ENCODE results near the gene PRUNE2.

The PRUNE2 gene

GRCh38 chr9:76591256-76591950 lies 314.5 kb downstream of the PRUNE2 start:
- ATAC-seq: no peak

DNA sequence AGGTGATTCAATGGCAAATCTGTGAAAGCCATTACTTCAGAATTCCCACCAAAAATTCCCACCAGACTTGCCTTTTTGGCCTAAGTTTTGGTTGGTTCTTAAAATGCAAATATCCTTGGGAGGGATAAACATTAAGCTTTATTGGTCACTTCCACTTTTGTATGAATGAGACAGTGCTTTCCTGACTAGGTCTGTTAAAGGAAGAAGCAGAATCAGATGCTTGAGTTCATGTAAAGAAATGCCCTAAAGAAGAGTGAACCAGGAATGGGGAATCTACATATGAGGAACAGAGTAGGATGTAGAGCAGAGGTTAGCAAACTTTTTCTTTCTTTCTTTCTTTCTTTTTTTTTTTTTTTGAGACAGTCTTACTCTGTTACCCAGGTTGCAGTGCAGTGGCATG lies 317.6 kb downstream of the PRUNE2 start:
- ATAC-seq: no peak

DNA sequence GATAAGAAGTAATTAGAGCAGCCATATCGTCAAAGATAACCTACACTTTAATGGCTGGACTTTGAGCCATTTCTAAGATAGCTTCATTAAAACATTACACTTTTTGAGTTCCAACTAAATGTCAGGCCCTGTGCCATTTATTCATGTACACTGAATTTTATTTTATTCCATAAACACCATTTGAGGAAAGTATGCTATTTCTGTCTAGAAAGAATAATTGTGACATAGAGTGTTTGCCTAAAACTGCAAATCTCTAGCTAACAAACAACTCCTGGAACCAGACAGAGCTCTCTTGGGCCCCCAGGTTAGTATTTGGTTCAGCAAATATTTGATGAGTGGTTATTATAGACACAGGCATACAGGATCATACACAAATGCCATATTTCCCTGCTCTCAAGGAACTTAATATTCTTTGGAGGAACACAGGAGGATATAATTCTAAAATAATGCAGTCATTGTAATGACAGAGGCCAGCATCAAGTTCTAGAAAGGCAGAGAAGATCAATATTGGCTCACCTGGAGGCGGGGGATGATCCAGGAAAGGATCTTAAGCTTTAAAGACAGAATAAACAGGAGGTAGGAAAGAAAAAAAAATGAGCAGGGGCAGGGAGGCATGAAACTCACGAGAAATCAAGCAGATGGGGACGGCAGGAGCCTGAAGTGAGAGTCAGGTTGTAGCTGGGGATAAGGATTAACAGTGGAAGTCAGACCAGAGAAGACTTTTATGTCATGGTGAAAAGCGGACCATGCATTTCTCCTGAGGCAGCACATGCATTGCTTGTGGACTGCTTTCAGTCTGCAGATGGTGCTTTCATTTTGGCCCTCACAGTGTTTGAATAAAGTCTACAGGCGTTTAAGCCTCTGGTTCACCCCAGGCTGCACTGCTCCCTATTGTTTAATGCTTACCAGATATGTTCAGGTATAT lies 319.3 kb downstream of the PRUNE2 start:
- ATAC-seq: no peak

- no peak for ATAC-seq
Measured at GRCh38 chr9:76585487-76586389, 320.2 kb downstream of the PRUNE2 start.

DNA sequence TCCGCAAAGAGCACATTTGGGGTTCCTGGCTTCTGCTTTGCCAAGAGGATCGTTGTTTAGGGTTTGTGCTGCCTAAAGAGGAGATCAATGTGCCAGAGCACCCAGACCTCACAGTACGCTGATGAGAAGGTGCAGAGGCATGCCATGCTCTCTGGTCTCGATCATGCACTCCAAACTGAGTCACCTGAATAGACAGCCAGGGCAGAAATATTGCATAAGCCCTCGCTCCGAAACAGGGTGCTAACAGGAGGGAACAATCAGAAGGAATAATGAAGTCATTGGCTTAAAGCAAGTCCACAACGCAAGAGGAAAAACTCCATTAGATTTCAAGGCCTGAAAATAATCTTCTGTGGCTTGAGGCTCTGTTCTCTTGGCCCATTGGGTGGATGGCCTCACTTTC lies 322.7 kb downstream of the PRUNE2 start:
- no peak for ATAC-seq

DNA sequence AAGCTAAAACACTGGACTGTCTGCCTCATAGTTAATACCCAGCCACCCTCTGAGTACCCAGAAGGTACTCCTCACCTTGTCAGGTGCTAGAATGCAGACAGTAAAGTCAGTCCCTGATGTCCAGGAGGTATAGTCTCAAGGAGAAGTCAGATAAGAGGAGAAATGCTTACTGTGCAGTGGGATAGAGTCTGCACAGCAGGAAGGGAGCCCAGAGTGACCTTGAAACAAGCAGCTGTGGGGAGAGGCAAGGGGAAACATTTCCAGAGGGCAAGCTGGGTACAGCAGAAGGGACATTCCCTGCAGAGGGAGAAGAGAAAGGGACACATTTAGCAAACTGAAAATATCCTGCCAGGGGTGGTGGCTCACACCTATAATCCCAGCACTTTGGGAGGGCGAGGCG lies 324.2 kb downstream of the PRUNE2 start:
- ATAC-seq: no peak

DNA sequence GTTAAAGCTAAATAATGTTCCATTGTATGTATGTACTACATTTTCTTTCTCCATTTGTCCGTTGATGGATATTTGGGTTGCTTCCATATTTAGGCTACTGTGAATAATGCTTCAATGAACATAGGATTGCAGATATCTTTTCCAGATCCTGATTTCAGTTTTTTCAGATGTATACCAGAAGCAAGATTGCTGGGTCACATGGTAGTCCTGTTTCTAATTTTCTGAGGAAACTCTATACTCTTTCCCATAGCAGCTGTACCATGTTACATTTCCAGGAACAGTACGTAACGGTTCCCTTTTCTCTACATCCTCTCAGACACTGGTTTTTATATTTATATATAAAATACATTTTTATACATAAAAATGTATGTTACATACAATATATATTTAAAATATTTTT lies 325.1 kb downstream of the PRUNE2 start:
- no peak for ATAC-seq

GRCh38 chr9:76580188-76580587 lies 325.7 kb downstream of the PRUNE2 start:
- ATAC-seq: no peak

- peak; percentile 83 to 91 for ATAC-seq
Measured at GRCh38 chr9:76576344-76576743, 329.6 kb downstream of the PRUNE2 start.

GRCh38 chr9:76575761-76576160 lies 330.2 kb downstream of the PRUNE2 start:
- no peak for ATAC-seq

DNA sequence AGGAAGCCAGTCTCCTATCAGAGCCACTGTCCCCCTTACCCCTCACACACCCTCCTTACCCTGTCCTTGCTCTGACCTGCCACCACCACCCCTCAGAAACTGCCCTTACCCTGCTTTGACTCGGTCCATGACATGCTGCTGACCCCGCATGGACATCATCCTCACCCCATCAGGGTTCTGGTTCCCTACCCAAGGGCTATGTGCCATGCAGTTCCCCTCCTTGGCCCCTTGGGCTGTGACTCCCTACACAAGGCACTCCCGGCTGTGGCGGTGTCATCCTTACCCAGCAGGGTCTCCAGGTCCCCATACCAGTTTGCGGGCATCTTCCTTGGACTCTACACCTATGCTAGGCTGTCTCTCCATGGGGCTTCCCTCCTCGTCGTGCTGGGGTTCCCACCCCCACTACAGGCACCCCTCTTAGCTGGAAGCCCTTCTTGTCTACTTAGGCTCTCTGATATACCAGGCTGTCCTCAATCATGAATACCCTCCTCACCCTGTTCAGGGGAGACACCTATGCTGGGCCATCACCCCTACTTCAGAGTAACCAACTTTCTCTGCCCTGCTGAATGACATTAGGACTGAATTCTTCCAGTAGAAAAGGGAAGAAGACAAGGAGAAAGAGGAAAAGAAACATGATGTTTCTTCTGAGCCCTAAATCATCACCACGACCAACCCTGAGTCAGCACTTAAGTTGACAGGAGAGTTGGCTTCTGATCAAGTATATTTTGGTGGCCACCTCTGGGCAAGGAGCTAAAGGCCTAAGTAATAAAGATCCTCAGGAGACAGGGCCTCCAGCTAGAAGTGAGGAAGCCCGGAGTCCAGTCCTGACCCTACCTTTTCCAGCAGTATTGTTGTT lies 331.8 kb downstream of the PRUNE2 start:
- no peak for ATAC-seq

DNA sequence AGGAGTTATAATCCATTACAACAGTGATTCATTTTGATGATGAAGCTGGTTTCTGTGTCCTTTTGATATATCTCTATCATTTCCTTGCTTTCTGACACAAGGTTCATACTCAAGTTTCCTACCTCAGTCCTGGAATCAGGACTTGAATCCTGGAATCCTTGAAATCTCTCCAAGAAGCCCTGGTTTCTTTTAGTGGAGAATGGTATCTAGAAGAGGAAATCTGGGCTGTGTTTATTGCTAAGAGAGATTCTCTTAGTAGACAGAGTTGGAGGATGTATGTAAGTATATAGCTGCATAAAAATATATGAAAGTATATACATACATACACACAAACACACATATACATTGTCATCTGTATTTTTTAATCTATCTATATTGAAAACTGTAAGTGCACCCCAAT lies 332.5 kb downstream of the PRUNE2 start:
- no peak for ATAC-seq

- no peak for ATAC-seq
Measured at GRCh38 chr9:76572151-76572550, 333.8 kb downstream of the PRUNE2 start.

- ATAC-seq: no peak
Measured at GRCh38 chr9:76571743-76572146, 334.2 kb downstream of the PRUNE2 start.

- ATAC-seq: peak; percentile 46 to 56
Measured at GRCh38 chr9:76571288-76571687, 334.6 kb downstream of the PRUNE2 start.

- ATAC-seq: no peak
Measured at GRCh38 chr9:76570826-76571225, 335.1 kb downstream of the PRUNE2 start.

DNA sequence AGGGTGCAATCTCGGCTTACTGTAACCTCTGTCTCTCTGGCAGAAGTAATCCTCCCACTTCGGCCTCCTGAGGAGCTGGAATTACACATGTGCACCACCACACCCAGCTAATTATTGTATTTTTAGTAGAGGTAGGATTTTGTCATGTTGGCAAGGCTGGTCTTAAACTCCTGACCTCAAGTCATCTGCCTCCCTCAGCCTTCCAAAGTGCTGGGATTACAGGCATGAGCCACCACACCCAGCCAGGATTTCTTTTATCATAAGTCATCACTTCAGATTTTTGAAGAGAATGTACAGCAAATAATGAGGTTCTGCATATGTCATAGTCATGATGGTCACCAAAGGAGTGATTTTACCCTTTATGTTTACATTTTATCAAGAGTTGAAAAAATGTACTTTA lies 338.8 kb downstream of the PRUNE2 start:
- ATAC-seq: no peak

DNA sequence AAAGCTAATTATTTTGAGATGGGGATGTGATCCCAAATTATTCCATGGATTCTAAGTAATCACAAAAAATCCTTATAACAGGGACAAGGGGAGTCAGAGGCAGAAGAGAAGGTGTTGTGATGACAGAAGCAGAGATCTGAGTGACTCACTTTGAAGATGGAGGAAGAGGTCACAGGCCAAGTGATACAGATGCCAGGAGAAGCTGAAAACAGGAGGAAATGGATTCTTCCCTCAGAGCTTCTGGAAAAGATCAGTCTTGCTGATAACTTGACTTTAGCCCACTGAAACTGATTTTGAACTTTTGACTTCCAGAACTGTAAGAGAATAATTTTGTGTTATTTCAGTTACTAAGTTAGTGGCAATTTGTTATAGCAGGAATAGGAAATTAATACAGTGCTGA lies 341.6 kb downstream of the PRUNE2 start:
- no peak for ATAC-seq

GRCh38 chr9:76562511-76562911 lies 343.4 kb downstream of the PRUNE2 start:
- peak; percentile 91 to 95 for ATAC-seq

DNA sequence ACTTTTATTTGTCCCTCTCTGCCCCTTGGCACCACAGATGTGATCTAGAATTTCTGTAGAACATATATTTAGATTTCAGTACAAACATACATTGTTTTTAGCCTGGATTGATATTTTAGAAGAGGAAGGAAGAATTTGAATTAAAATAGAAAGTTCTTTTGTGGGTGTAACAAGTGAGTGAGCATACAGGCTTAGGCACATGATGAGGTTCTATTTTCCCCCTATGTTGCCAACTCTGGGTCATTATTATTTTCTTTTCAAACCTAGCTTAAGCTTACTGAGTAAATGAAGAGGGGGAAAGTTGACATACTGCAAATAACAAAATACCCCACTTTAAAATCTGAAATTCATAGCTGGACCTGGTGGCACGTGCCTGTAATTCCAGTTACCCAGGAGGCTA lies 344.0 kb downstream of the PRUNE2 start:
- no peak for ATAC-seq

Measured in activated CD4-positive, CD25-positive, alpha-beta regulatory T cell treated with anti-CD3 and anti-CD28 coated beads, Interleukin-2, amount 50 U/mL, for 24 hours (primary cell).